SK-N-SH (cell line): ENCODE measurements around the gene FMN1. TPM values are rescaled to one million over a fixed set of nuclear protein-coding genes. Genes with fewer than 3 reads are reported as not detected.

Experiments
- CTCF ChIA-PET: fragments of 300-600, 350-600 bp; formaldehyde crosslinking; extraction: SDS; loops from one replicate; lab custom pipeline; 2021; lab: Yijun Ruan, JAX
- POLR2A ChIA-PET: fragments of 350-600 bp; sonication (Branson Sonifier 250); formaldehyde crosslinking; extraction: SDS; loops from one replicate; lab custom pipeline; 2020; ENCODE audit warnings: antibody characterized with exemption, inconsistent platforms; lab: Yijun Ruan, JAX
- DNase-seq: peaks from one replicate; pipeline ENCODE4 v3.0.0; 2012
- H2AFZ ChIP-seq: fragments of 200-600 bp; sonication (generic); 2 replicates; pipeline ENCODE4 v1.8.1; 2016; ENCODE audit warnings: antibody characterized with exemption, mild to moderate bottlenecking, low read depth
- H3F3A ChIP-seq: fragments of 200-600 bp; sonication (generic); replicated peaks from 2 replicates; pipeline ENCODE3; 2016; ENCODE audit warnings: antibody characterized with exemption, mild to moderate bottlenecking; ENCODE audit not compliant: insufficient read depth
- H3K27ac ChIP-seq, 2 experiments: fragments of 200-500 bp in 1 of 2; fragments of 200-600 bp in 1 of 2; sonication (Bioruptor generic) in 1 of 2; sonication (generic), shearing (Covaris generic) in 1 of 2; 2 replicates each; pipeline versions ENCODE4 v1.5.1 to v1.6.1; 2014 to 2016; ENCODE audit warnings: low read depth in 2 of 2, inconsistent platforms in 1 of 2, low read length in 1 of 2, mild to moderate bottlenecking in 1 of 2, mixed read lengths in 1 of 2
- H3K27me3 ChIP-seq: fragments of 200-600 bp; sonication (generic), shearing (Covaris generic); 2 replicates; pipeline ENCODE4 v1.6.1; 2016; ENCODE audit warnings: mixed run types; ENCODE audit not compliant: insufficient read depth
- H3K36me3 ChIP-seq, 2 experiments: fragments of 200-500 bp in 1 of 2; fragments of 200-600 bp in 1 of 2; sonication (Bioruptor generic) in 1 of 2; sonication (generic) in 1 of 2; replicated peaks in 1 of 2; 2 replicates each; pipeline versions ENCODE3 to v1.5.1; 2014 to 2016; ENCODE audit warnings: low read length in 1 of 2, mild to moderate bottlenecking in 1 of 2; ENCODE audit not compliant: insufficient read depth in 2 of 2, control insufficient read depth in 1 of 2
- H3K4me1 ChIP-seq, 2 experiments: fragments of 200-500 bp in 1 of 2; fragments of 200-600 bp in 1 of 2; sonication (Bioruptor generic) in 1 of 2; sonication (generic), shearing (Covaris generic) in 1 of 2; 2 replicates each; pipeline versions ENCODE4 v1.5.1 to v1.6.1; 2014 to 2016; ENCODE audit warnings: low read depth in 1 of 2, low read length in 1 of 2, mixed run types in 1 of 2; ENCODE audit not compliant: insufficient read depth in 2 of 2, control insufficient read depth in 1 of 2
- H3K4me2 ChIP-seq: fragments of 200-600 bp; sonication (generic), shearing (Covaris generic); 2 replicates; pipeline ENCODE4 v1.6.1; 2017; ENCODE audit warnings: mixed run types
- H3K4me3 ChIP-seq, 2 experiments: fragments of 200-500 bp in 1 of 2; fragments of 200-600 bp in 1 of 2; sonication (Bioruptor generic) in 1 of 2; sonication (generic), shearing (Covaris generic) in 1 of 2; 2 replicates each; pipeline versions ENCODE4 v1.5.1 to v1.8.1; 2014 to 2016; ENCODE audit warnings: low read depth in 2 of 2, inconsistent platforms in 1 of 2, low read length in 1 of 2, mild to moderate bottlenecking in 1 of 2, mixed read lengths in 1 of 2, moderate library complexity in 1 of 2
- H3K79me2 ChIP-seq: fragments of 200-600 bp; sonication (generic); 2 replicates; pipeline ENCODE4 v1.8.1; 2017; ENCODE audit warnings: mild to moderate bottlenecking; ENCODE audit not compliant: insufficient read depth
- H3K9ac ChIP-seq: fragments of 200-600 bp; sonication (generic); 2 replicates; pipeline ENCODE4 v1.6.1; 2017; ENCODE audit warnings: mixed run types
- H3K9me2 ChIP-seq: fragments of 200-600 bp; sonication (generic); 2 replicates; pipeline ENCODE4 v1.6.1; 2017; ENCODE audit warnings: mixed run types
- H3K9me3 ChIP-seq: fragments of 200-600 bp; sonication (generic); 2 replicates; pipeline ENCODE4 v1.6.1; 2017; ENCODE audit warnings: mixed run types, mild to moderate bottlenecking, moderate library complexity
- H4K20me1 ChIP-seq: fragments of 200-600 bp; sonication (generic); 2 replicates; pipeline ENCODE4 v1.6.1; 2017; ENCODE audit warnings: mild to moderate bottlenecking, mixed run types; ENCODE audit not compliant: insufficient read depth
- EP300 ChIP-seq, 2 experiments: IDR thresholded peaks; 2 replicates each; pipeline versions ENCODE4 v1.4.0 to v1.6.1; 2012; ENCODE audit warnings: borderline replicate concordance in 1 of 2, low read depth in 1 of 2, low read length in 1 of 2
- FOXJ3 ChIP-seq: sonication (generic); formaldehyde crosslinking; IDR thresholded peaks from 2 replicates; pipeline ENCODE4 v1.5.1; 2020; ENCODE audit warnings: mild to moderate bottlenecking, missing genetic modification reagents
- JUND ChIP-seq: IDR thresholded peaks from 2 replicates; pipeline ENCODE4 v1.4.0; 2012
- MAX ChIP-seq: IDR thresholded peaks from 2 replicates; pipeline ENCODE4 v1.4.0; 2012; ENCODE audit warnings: low read depth
- RAD21 ChIP-seq: IDR thresholded peaks from 2 replicates; pipeline ENCODE4 v1.6.1; 2012; ENCODE audit warnings: mild to moderate bottlenecking, low read length
- RXRA ChIP-seq: IDR thresholded peaks from 2 replicates; pipeline ENCODE4 v1.4.0; 2012; ENCODE audit warnings: low read depth, mild to moderate bottlenecking, borderline replicate concordance
- TAF1 ChIP-seq: IDR thresholded peaks from 2 replicates; pipeline ENCODE4 v1.6.1; 2012; ENCODE audit warnings: low read depth, mild to moderate bottlenecking, low read length, moderate library complexity, borderline replicate concordance
- TCF12 ChIP-seq: IDR thresholded peaks from 2 replicates; pipeline ENCODE4 v1.4.0; 2012
- USF1 ChIP-seq: IDR thresholded peaks from 2 replicates; pipeline ENCODE4 v1.4.0; 2012; ENCODE audit warnings: low read depth, borderline replicate concordance
- ZBTB33 ChIP-seq: IDR thresholded peaks from 2 replicates; pipeline ENCODE4 v1.4.0; 2012; ENCODE audit warnings: low read depth, borderline replicate concordance
- WGBS: methylation state at CpG from one replicate; pipeline ENCODE4 v1.1.6; 2017; ENCODE audit warnings: low lambda C conversion rate; 5-methylcytosine and 5-hydroxymethylcytosine counted together
- polyA plus RNA-seq, 3 experiments: library from polyadenylated mRNA; depleted of rRNA; stranded (reverse); fragments of >200 nt; gene quantifications; 2 replicates each; pipeline ENCODE4 v1.2.3, GENCODE V29; 2012

Gene FMN1
- polyA plus RNA-seq, 1 of the 3 experiments (the other 2 are of a cell fraction), result 9.1 TPM

- H3F3A ChIP-seq, result peaks cover 17% of the 10 kb centered on the region
- DNase-seq, result no peak
- peaks cover 6% of the 10 kb centered on the region; the same call in 1 of the 2 replicates for H3K9me3 ChIP-seq
- H3K36me3 ChIP-seq, result peaks cover 11 to 59% of the 10 kb centered on the region in 2 experiments
- H3K4me2 ChIP-seq, result no peak overlapping the region
- peaks cover 100% of the 10 kb centered on the region for H3K79me2 ChIP-seq
- CTCF ChIA-PET, result interaction anchor here (1.1 to 1.2 kb wide), 2 partner anchors 11 to 389 kb away, joined by 3 read pairs; no protein-coding TSS in a partner anchor
- H3K9ac ChIP-seq, result no peak overlapping the region
- POLR2A ChIA-PET, result no interaction called here
- no peak overlapping the region for H3K4me3 ChIP-seq
- H3K4me1 ChIP-seq, result peaks cover 0 to 13% of the 10 kb centered on the region in 2 experiments; a peak in 2 of 4 replicates
- TF ChIP-seq RXRA (no peak), EP300 (IDR thresholded peaks at IDR 0.05; ENCODE audit: borderline replicate concordance in 1 of 2, low read depth in 1 of 2, low read length in 1 of 2) (no peak)
- 76% methylated on average over 5 of the region's 5 CpGs for WGBS
- H3K9me2 ChIP-seq, result no peaks in the 10 kb centered on the region
- H4K20me1 ChIP-seq, result peaks cover 31% of the 10 kb centered on the region
- no peak overlapping the region for H2AFZ ChIP-seq
- no peaks in the 10 kb centered on the region for H3K27me3 ChIP-seq
- H3K27ac ChIP-seq, result no peak overlapping the region
These were observed 143.0 kb downstream of the FMN1 start for GRCh38 chr15:33051528-33051927.

DNA sequence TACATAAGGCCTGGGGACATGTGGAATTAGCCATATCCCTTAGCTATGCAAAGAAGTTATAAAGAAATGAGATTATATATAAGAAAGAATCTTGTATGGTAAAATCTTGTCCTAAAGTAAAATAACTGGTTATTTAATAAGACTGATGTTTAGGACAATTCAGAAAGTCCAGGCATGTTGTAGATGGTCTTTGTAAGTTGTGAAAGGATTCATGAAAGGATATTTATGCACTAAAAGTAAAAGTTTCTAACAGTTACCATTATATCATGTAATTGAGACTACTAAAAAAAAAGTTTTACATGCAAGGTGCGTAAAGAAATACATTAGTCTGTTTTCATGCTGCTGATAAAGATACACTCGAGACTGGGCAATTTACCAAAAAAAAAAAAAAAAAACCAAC, 146.3 kb downstream of the FMN1 start:
- H3K9me3 ChIP-seq, result peaks cover 6% of the 10 kb centered on the region; the same call in 1 of the 2 replicates
- H3K4me2 ChIP-seq, result no peak overlapping the region
- H3K4me1 ChIP-seq, result peaks cover 0 to 3% of the 10 kb centered on the region in 2 experiments; a peak in 1 of 4 replicates
- 0 out of 2 replicates have a peak, but pooled peaks have one; percentile 14 for TF ChIP-seq USF1
- TF ChIP-seq RAD21, result no peak
- peaks cover 10 to 58% of the 10 kb centered on the region in 2 experiments for H3K36me3 ChIP-seq
- CTCF ChIA-PET, result no interaction called here
- POLR2A ChIA-PET, result no interaction called here
- H4K20me1 ChIP-seq, result peaks cover 32% of the 10 kb centered on the region
- H2AFZ ChIP-seq, result no peak overlapping the region
- 82% methylated on average over 2 of the region's 2 CpGs for WGBS
- H3K27ac ChIP-seq, result no peak overlapping the region
- no peak overlapping the region for H3K4me3 ChIP-seq
- DNase-seq, result no peak
- no peak overlapping the region for H3K9ac ChIP-seq
- H3K79me2 ChIP-seq, result peaks cover 99% of the 10 kb centered on the region
- H3K9me2 ChIP-seq, result no peaks in the 10 kb centered on the region
- H3F3A ChIP-seq, result peaks cover 13% of the 10 kb centered on the region
- no peaks in the 10 kb centered on the region for H3K27me3 ChIP-seq

- CTCF ChIA-PET, result no interaction called here
- 88% methylated on average over 2 of the region's 2 CpGs for WGBS
- H3K4me2 ChIP-seq, result no peak overlapping the region
- H2AFZ ChIP-seq, result no peak overlapping the region
- TF ChIP-seq ZBTB33, result no peak
- no peak for TF ChIP-seq FOXJ3 (CRISPR knock-in tag)
- TF ChIP-seq TAF1, result no peak
- TF ChIP-seq MAX, result no peak
- no peak for TF ChIP-seq JUND
- no peak for TF ChIP-seq TCF12
- TF ChIP-seq USF1, result no peak
- H3K79me2 ChIP-seq, result peaks cover 99% of the 10 kb centered on the region
- no peak overlapping the region for H3K27ac ChIP-seq
- H3K9me3 ChIP-seq, result peaks cover 6% of the 10 kb centered on the region; the same call in 1 of the 2 replicates
- POLR2A ChIA-PET, result no interaction called here
- no peak overlapping the region for H3K9ac ChIP-seq
- no peaks in the 10 kb centered on the region for H3K9me2 ChIP-seq
- no peak overlapping the region for H3K4me3 ChIP-seq
- peaks cover 22% of the 10 kb centered on the region for H3F3A ChIP-seq
- peaks cover 36% of the 10 kb centered on the region for H4K20me1 ChIP-seq
- no peak for DNase-seq
- H3K27me3 ChIP-seq, result no peaks in the 10 kb centered on the region
- H3K36me3 ChIP-seq, result peaks cover 9 to 62% of the 10 kb centered on the region in 2 experiments
- H3K4me1 ChIP-seq, result peaks cover 0 to 3% of the 10 kb centered on the region in 2 experiments; a peak in 1 of 4 replicates
These were observed 147.4 kb downstream of the FMN1 start for GRCh38 chr15:33047077-33047476.
